Measurements from ENCODE around the gene DVL1.
"Not testable (repeated sequence)": the region's sequence is repeated elsewhere in the genome, so short reads cannot be mapped to it uniquely, and the experiment has no call there.

Gene DVL1

DNA sequence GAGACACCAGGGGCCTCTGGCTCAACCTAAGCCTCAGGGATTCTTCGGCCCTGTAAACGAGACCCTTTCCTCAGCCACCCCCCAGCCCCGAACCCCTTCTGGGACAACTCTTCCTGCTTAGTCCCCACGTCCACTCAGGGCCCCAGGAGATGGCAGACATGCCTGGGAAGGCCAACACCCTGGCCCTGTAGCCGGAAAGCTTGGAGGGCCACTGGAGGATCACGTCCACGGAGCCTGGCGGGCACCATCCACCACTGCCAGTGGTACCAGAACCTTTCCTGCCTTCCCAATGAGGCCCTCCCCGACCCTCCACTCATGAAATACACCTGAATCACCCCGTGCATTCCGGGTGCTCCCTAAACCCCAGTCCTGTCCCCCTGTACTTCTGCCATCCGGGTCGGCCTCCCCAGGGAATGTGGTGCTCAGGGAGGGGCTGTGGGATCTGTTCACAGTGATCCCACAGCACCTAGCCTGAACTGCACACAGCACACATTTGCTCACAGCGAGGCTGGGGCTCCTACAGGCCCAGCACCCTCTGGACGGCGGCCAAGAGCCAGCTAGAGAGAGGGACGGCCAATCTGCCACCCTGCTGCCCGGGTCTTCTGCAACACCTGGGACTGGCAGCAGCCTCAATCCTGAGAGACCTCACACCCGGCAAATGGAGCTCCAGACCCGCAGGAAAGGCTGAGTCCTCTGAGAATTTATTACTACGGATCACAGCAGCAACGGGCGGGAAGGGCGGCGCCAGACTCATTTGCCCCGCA, 24.0 kb upstream of the DVL1 start:
- no peak for DNase-seq

DNA sequence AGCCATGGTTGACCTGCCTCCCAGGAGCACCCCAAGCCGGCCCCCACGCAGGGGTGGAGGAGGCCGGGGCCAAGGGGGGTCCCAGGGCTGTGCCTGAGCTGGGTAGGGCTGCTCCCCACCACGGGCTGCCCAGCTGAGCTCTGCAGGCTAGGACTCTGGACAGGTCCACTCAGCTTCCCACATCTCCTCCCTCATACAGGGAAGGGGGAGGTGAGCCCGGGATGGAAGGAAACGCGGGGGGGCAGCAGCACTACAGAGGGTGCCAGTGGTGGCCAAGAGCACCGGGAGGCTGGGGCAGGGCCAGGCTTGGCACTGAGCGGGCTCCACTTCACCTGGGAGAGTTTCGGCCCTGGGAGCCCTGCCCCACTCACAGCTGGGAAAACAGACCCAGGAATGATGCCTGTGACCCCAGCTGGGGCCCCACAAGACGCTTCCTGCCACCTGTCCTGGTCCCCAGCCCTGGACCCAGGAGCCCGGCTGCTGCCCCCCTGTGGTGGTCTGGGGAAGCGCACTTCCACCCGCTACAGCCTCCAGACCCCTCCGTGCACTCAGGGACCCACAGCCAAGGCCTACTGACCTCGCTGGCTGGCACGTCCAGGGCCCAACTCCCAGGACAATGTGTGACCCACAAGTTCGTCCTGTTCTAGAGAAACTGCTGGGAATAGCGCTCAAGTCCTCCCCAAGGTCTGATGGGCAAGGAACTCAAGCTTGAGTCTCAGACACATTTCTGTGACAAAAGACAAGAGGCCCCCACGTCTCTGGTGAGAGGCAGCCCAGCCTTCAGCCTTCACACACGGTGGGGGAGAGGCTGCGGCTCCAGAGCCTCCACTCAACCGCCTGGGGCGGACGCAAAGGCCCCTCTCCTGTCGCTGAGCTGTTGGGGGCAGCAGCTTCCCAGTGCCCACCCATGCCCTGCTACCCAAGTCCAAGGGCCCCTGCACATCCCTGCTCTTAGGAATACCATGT, 22.8 kb upstream of the DVL1 start:
- peak; percentile 93 for DNase-seq

DNA sequence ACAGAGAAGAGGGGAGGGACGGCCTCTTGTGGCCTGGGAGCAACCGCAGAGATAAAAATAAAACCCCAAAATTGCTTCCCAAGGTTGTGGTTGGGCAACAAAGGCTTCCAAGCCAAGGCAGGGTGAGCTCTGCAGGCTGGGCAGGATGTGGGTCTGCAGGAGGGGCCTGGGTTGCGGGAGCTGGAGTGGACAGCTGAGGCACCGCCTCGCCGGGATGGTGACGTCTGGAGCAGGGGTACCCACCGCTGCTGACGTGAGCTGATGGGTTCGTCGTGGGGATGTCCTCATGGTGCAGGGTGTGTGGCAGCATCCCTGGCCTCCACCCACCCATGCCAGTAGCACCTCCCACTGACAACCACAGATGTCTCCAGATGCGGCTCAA, 22.1 kb upstream of the DVL1 start:
- peak; percentile 59 for DNase-seq

DNA sequence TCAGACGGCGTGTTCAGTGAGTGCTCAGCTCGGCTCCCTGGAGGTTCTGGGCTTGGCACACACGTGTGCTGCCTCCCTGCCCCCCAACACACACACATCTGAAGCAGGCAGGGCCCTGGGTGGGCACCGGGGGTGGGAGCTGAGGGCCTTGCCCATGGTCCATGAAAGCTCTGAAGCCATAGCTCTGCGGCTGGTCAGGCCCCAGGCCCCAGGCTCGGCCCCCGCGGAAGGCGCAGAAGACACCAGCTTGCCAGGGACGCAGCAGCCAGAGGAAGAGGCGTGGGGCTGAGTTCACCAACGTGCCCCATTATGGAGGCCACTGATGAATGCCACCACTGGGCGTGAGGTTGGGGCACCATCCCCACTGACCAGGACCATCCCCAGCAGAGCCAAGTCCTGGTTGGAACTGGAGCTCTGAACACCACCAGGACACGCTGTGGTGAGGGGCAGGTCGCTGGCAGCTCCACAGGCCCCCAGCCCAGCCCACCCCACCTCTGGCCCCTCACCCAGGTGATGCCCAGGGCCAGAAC, 21.6 kb upstream of the DVL1 start:
- no peak for DNase-seq

DNA sequence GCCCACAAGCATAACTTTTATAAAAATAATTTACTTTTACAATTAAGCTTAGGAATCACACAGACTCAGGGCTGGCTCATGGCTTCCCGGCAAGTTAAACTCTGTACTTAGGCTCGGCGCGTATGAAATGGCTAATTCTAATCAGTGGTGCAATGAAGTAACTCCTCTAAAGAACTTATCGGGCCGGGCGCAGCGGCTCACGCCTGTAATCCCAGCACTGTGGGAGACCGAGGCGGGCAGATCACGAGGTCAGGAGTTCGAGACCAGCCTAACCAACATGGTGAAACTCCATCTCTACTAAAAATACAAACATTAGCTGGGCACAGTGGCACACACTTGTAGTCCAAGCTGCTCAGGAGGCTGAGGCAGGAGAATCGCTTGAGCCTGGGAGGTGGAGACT, 20.9 kb upstream of the DVL1 start:
- DNase-seq: not testable (repeated sequence)

DNA sequence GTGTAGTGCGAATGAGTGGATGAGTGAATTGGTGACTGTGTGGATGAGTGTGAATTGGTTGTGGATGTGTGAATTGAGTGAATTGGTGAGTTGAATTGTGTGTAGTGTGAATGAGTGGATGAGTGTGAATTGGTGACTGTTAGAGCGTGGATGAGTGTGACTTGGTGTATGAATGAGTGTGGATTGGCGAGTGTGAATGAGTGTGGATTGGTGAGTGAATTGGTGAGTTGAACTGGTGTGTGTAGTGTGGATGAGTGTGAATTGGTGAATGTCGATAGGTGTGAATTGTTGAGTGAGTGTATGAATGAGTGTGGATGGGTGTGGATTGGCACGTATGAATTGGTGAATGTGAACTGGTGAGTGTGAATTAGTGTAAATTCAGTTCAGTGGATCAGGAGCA, 18.1 kb upstream of the DVL1 start:
- DNase-seq: no peak

DNA sequence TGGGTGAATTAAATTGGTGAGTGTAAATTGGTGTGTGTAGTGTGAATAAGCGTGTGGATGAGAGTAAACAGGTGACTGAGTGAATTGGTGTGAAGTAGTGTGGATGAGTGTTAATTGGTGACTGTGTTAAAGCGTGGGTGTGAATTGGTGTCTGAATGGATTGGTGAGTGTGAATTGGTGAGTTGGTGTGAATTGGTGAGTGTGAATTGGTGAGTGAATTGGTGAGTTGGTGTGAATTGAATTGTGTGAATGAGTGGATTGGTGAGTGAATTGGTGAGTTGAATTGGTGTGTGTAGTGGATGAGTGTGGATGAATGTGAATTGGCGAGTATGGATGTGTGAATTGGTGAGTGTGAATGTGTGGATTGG, 17.5 kb upstream of the DVL1 start:
- DNase-seq: no peak

DNA sequence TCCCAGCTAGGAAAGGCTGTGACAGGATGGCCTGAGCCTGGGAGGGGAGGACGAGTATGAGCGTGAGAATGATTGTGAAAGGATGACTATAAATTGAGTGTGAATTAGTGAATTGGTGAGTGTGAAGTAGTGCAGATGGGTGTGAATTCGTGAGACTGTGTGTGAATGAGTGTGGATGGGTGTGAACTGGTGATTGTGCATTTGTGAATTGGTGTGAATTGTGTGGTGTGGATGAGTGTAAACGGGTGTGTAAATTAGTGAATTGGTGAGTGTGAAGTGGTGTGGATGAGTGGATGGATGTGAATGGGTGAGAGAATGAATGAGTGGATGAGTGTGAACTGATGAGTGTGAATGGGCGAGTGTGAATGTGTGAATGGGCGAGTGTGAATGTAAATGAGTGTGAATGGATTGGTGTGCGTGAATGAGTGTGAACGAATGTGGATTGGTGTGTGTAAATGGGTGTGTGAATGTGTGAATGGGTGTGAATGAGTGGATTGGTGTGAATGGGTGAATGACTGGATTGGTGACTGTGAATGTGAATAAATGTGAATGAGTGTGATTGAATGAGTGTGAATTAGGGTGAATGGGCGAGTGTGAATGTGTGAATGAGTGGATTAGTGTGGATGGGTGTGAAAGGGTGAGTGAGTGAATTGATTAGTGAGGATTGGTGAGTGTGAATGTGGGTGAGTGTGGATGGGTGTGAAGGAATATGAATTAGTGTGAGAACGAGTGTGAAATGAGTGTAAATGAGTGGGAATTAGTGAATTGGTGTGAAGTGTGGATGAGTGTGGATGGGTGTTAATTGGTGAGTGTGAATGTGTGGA, 16.9 kb upstream of the DVL1 start:
- DNase-seq: no peak

DNA sequence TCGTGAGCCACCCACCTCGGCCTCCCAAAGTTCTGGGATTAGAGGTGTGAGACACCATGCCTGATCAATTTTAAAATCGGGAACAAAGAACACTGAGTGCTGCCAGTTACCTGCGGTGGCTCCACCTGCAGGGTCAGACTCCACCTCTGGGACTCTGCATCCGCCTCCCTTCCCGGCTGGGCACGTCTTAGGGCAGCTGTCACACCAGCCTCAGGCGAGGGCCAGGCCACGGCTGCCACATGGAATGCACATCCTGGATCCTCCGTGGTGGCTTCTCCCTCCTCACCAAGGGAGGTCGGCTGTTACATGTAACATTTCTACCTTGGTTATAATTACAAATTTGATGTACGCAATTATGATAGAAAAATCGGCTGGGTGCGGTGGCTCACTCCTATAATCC, 15.0 kb upstream of the DVL1 start:
- no peak for DNase-seq

DNA sequence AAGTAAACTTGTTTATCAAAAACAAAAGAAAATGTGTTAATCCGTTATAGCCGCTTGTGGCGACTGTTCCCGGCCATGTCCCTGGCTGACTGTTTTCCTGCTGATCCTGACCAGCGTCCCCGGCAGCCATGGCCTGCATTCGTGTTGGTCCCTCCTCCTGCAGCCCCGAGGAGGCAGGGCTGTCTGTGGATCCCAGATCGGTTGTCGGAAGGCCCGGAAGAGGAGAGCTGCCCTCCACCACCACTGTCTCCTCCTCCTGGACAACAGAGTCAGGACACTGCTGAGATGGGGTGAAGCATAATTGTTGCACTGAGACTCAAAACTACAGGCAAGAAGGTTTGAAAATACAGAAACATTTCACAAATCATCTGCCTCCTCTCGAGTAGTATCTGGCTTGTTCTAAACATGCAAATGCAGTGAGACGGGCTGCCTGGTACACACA, 12.8 kb upstream of the DVL1 start:
- DNase-seq: no peak

DNA sequence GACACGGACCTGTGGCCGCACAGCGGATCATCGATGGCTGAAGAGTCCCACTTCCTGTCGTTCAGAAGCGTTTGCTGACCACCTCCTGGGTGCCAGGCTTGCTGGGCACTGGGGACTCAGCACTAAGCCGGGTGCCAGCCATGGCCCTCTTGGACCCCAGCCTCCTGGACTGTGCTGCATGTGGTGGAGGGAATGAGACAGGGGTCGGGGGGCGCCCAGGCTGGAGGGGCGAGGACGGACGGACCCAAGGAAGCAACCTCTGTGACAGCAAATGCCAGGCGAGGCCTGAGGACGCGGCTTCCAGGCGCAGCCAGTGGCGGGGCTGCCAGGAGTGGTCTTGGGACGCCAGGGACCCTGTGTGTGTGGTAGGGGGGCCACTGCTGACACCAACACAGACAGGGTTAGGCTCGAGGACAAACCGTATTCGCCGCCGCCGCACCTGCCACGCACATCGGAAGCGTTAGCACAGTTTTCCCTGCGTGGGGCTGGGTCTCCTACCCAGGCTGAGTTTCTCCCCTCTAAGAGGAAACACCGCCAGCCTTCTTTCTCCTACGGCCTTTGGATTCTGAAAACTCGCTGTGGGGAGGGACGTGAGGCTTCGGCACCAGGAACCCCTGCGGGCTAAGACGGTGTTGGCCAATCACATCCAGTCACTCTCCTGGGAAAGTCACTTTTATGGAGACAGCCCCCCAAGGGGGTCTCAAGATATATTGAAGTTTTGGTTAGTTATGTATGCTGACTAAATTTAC, 12.2 kb upstream of the DVL1 start:
- no peak for DNase-seq

DNA sequence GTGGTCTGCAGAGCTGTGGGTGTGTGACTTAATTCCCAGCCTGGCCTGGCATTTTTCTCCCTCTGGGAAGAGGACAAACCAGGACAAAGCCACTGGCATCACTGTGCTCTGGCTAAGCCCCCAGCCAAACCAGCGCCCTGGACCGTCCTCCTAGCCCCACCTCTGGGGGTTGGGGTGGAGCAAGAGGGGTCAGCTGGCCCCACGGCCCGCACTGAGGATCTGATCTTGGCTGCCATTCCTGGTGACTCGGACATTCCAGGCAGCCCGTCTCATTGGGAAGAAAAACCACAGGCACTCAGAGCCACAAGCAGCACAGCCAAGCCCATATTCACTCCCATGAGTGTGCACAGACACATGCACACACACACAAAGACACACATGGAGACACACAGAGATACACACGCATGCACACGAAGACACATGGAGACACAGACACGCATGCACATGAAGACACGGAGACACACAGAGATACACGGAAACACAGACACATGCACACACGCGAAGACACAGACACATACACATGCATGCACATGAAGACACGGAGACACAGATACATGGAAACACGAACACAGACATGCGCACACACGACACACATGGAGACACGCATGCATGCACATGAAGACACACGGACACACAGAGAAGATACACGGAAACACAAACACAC, 11.4 kb upstream of the DVL1 start:
- no peak for DNase-seq

DNA sequence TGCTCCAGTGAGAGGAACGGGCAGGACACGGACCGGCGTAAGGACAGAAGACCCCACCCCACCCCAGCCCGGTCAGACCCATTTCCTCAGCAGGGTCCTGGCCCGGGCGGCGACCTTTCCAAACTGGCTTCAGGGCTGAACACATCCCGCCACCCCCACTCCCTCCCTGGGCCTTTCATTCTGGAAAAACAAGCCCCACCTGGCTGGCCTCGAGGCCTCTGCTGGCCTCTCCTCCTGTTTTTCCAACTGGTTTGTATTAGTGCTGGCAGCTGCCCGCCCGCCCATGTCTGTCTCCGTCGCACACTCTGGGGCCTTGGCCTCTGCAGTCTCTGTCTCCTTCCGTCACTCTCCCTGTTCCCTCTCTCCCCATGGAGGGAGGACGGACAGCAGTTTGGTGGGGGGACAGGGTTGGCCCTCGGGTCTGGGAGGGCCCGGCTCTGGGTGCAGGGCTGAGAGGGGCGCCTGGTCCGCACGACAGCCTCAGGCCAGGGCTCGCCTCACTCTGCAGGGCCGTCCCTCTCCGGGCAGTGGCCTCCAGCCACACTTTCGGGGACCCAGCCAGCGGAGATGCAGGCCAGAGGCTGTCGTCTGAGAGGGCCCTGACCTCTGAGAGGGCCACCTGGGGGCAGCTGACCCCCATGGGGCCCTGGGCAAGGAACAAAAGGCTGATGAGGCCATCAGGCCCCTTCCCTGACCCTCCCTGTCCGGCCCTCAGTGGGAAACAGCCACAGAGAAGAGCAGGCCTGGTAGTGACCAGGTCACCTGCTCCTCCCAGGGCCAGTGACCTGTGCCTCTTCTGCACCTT, 10.6 kb upstream of the DVL1 start:
- DNase-seq: no peak

DNA sequence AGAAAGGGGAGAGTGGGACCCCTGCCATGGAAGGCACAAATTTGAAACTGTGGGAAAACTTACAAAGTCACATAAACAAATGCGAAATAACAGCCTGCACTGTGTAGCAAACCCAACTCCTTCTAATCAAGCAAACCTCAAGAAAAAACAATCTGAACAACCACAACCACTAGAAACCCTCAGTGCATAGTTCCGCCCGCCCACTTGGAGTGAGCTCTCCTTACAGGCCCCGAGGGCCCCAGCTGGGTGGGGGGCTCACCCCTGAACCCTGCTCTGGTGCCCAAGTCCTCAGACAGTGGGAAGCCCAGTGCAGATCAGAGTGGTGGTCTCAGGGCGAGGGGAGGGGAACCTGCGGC, 10.1 kb upstream of the DVL1 start:
- no peak for DNase-seq

DNA sequence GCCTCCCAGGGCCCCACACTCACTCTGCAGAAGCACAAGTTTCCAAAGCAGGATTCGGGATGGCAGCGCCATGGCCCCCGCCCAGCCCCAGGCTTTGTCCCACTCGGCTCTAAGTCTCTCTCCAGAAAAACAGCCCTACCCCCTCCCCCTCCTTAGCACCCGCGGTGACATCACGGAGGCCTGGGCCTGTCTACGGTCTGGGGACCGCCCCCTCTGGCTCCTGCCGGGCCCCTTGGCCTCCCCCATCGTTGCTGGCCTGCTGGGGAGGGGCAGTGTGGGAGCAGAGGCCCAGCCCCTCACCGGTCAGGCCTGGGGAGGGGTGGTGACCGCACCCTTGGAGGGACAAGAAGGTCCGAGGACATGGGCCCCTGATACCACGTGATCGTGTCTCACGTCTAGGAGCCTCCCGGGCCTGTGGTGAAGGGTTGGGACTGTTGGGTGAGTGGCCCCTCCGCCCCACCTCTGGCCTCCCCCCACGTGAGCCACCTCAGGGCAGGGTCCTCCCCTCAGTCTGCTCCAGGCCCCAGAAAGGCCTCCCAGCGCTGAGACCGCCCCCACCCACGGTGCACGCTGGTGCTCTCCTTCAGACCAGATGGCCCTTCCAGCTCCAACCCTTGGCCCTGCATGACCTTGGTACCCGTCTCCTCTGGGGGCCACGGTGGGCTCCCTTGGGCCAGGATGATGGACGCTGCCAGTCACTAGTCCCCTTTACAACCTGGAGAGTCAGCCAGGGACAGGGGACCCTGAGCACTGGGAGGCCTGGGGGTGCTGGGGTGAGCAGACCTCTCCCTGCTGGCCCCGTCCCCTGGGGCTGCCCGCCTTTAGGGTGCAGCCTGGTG, 9.4 kb upstream of the DVL1 start, which contains the start of gene MXRA8:
Gene MXRA8 (minus strand): TSS at position 123 of the 839 bp plus-strand sequence. CDS start 51 bp downstream, at position 72.
- no peak for DNase-seq

DNA sequence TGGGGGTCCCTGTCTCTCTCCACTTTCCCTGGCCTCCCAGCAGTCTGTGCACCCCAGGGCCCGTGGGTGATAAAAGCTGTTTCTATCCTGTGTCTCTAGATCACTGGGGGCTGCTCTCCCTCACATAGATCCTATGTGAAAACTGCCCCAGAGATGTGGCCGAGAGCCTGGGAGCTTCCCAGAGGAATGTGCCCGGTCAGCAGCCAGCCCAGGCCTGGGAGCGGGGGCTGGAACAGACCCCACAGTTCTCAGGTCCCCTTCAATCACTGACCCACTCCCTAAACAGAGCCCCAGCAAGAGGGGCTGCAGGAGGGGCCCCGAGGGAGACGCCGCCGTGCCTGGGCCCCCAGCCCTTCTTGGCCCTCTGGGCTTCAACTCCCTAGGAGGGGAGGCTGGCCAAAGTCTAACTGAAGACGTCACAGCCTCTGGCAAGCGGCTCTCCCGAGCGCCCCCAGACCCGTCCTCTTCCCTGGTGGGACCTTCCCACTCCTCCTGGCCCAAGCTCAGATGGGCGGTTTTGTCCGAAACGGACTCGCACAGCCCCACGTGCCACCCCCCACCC, 8.7 kb upstream of the DVL1 start:
- no peak for DNase-seq

DNA sequence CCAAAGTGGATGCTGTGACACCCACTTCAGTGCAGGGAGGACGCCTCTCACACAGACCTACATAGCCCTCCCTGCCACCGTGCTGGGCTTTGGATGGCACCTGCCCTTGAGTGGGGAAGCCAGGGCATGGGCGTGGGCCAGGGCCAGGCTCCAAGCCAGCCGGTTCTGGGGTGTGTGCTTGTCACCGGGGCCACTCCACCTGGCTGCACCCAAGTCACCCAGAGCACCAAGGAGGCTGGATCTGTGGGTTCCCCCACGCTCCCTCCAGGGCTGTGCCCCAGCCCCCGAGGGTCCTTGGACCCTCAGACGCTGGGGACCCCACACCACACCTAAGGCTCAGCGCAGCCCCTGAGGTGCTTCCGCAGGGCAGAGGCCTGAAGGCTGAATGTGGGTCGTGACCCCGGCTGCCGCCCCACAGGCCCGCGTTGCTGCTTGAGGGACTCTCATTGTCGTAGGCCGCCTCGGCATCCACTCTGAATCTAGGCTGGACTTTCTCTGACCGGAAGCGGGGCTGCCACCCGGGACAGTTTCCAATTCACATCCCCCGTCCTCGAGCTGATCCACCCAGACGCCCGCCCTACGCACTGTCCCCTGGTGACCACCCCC, 7.7 kb upstream of the DVL1 start:
- no peak for DNase-seq

DNA sequence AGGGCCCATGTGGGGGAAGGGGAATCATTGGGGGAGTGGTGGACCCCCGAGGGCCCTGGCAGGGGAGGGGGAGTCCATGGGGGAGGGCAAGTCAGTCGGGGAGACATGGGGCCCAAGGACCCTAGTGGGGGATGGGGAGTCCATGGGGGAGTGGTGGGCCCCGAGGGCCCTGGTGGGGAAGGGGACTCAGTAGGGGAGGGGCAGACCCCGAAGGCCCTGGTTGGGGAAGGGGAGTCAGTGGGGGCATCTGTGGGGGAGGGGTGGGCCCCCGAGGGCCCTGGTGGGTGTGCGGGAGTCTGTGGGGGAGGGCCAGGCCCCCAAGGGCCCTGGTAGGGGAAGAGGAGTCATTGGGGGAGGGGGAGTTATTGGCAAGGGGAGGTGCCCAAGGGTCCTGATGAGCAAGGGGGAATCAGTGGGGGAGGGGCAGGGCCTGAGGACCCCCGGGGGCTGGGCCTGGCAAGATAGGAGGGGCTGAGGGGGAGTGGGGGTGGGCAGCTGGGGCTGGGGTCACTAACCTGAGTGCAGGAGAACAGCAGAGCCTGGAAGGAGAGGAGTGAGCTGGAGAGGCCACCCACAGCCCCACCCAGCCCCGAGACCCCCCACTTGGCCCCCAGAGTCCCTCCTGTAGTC, 7.1 kb upstream of the DVL1 start:
- DNase-seq: no peak

DNA sequence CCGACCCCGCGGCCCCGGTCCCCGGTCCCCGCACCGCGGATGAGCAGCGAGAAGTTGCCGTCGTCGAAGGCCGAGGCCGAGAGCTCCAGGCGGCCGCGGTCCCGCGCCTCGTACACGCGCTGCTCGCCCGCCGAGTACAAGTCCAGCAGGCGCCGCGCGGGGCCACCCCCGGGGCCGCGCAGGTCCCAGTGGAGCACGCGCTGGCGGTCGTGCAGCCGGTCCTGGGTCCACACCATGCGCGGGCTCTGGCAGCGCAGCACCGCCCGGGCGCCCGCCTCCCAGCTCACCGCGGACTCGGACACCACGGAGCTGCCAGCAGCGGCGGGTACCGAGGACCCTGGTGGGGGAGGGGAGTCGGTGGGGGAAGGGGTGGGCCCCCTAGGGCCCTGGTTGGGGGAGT, 6.2 kb upstream of the DVL1 start:
- DNase-seq: no peak
